Upper lobe of left lung (tissue), 4 donors: ENCODE data around the gene ABCC8.

Source experiments
- POLR2A ChIP-seq, 4 donors: fragments of 450-650 bp; IDR thresholded peaks; one replicate each; pipeline ENCODE4 v1.5.1; 2016 to 2017; ENCODE audit warnings: antibody characterized with exemption in 4 of 4, mild to moderate bottlenecking in 2 of 4
- TF ChIP-seq, protein P1 (sequence below), 6 experiments: fragments of 450-650 bp in 4 of 6; fragments of 200-600 bp in 2 of 6; sonication (generic) in 2 of 6; IDR thresholded peaks; one replicate each; pipeline ENCODE4 v1.5.1; 2016 to 2019; ENCODE audit warnings: antibody characterized with exemption in 6 of 6

GRCh38 chr11:17406818-17407149, 69.9 kb downstream of the ABCC8 start:
- TF ChIP-seq, protein P1, sequence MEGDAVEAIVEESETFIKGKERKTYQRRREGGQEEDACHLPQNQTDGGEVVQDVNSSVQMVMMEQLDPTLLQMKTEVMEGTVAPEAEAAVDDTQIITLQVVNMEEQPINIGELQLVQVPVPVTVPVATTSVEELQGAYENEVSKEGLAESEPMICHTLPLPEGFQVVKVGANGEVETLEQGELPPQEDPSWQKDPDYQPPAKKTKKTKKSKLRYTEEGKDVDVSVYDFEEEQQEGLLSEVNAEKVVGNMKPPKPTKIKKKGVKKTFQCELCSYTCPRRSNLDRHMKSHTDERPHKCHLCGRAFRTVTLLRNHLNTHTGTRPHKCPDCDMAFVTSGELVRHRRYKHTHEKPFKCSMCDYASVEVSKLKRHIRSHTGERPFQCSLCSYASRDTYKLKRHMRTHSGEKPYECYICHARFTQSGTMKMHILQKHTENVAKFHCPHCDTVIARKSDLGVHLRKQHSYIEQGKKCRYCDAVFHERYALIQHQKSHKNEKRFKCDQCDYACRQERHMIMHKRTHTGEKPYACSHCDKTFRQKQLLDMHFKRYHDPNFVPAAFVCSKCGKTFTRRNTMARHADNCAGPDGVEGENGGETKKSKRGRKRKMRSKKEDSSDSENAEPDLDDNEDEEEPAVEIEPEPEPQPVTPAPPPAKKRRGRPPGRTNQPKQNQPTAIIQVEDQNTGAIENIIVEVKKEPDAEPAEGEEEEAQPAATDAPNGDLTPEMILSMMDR (IDR thresholded peaks at IDR 0.05): no peak
- no peak for TF ChIP-seq POLR2A (IDR thresholded peaks at IDR 0.05)
